Upper lobe of right lung (tissue), 1 donor: ENCODE measurements around the gene CSMD2. TPM values are rescaled to one million over a fixed set of nuclear protein-coding genes. Genes with fewer than 3 reads are reported as not detected.

ENCODE experiments used
- ATAC-seq: fragments of 200-7000 bp; cut with Tn5 transposase; one replicate; pipeline ENCODE4 v1.9.1; 2020; ENCODE audit warnings: mild to moderate bottlenecking, moderate library complexity
- DNase-seq: peaks from one replicate; pipeline ENCODE4 v3.0.0-alpha.2; 2020
- H3K27ac ChIP-seq: fragments of 200-600 bp; one replicate; pipeline ENCODE4 v1.8.0; 2022
- H3K27me3 ChIP-seq: fragments of 200-600 bp; one replicate; pipeline ENCODE4 v1.8.0; 2022; ENCODE audit warnings: mild to moderate bottlenecking
- H3K36me3 ChIP-seq: fragments of 200-600 bp; one replicate; pipeline ENCODE4 v1.8.0; 2022
- H3K4me1 ChIP-seq: fragments of 200-600 bp; one replicate; pipeline ENCODE4 v1.8.0; 2022
- H3K4me3 ChIP-seq: fragments of 200-600 bp; one replicate; pipeline ENCODE4 v1.8.0; 2022; ENCODE audit warnings: mild to moderate bottlenecking
- H3K9me3 ChIP-seq: fragments of 200-600 bp; one replicate; pipeline ENCODE4 v1.8.0; 2022
- CTCF ChIP-seq: fragments of 200-600 bp; IDR thresholded peaks from one replicate; pipeline ENCODE4 v1.8.0; 2022; ENCODE audit warnings: antibody characterized with exemption
- intact Hi-C: fragments of 100-400 bp; cut with DNase I; formaldehyde crosslinking; loops from one replicate; pipeline ENCODE4 v1.11.0; 2022
- total RNA-seq: library from RNA; stranded (reverse); fragmentation: NEBNext Ultra II Directional; extraction: Animal tissue kit (Norgen Biotek cat#: 25700); gene quantifications from one replicate; pipeline ENCODE4 v1.2.1, GENCODE V29; 2021
- donor health status: DM: no; HTN: yes; CAD: no; lungs with severe emphysema.

Gene CSMD2
- total RNA-seq, 1 donor from 2014 or later: 0.67 TPM

GRCh38 chr1:33762962-33763361 lies 402.1 kb downstream of the CSMD2 start:
- DNase-seq (no peak), ATAC-seq (no peak)
- Histone ChIP-seq H3K36me3 (no peaks in the 10 kb centered on the region), H3K4me1 (peaks cover 4% of the 10 kb centered on the region), H3K27me3 (no peaks in the 10 kb centered on the region), H3K9me3 (no peaks in the 10 kb centered on the region), H3K4me3 (no peak overlapping the region), H3K27ac (no peak overlapping the region)
- intact Hi-C loops: no loop called here
- TF ChIP-seq CTCF: no peak

GRCh38 chr1:33762109-33762830 lies 402.8 kb downstream of the CSMD2 start:
- TF ChIP-seq CTCF: no peak
- DNase-seq (no peak), ATAC-seq (no peak)
- H3K4me1 ChIP-seq: peaks cover 4% of the 10 kb centered on the region
- intact Hi-C loops: no loop called here
- no peaks in the 10 kb centered on the region for H3K27me3 ChIP-seq
- no peaks in the 10 kb centered on the region for H3K36me3 ChIP-seq
- no peaks in the 10 kb centered on the region for H3K9me3 ChIP-seq
- no peak overlapping the region for H3K4me3 ChIP-seq
- no peak overlapping the region for H3K27ac ChIP-seq

- no peak for TF ChIP-seq CTCF
- Histone ChIP-seq H3K27me3 (no peaks in the 10 kb centered on the region), H3K4me1 (peaks cover 4% of the 10 kb centered on the region), H3K4me3 (no peak overlapping the region), H3K9me3 (no peaks in the 10 kb centered on the region), H3K27ac (no peak overlapping the region), H3K36me3 (no peaks in the 10 kb centered on the region)
- ATAC-seq (no peak), DNase-seq (no peak)
- intact Hi-C loops: no loop called here
These were observed 406.3 kb downstream of the CSMD2 start for GRCh38 chr1:33758698-33759097.

- H3K27me3 ChIP-seq: no peaks in the 10 kb centered on the region
- H3K36me3 ChIP-seq: no peaks in the 10 kb centered on the region
- no peaks in the 10 kb centered on the region for H3K9me3 ChIP-seq
- H3K27ac ChIP-seq: no peak overlapping the region
- TF ChIP-seq CTCF: no peak
- DNase-seq (no peak), ATAC-seq (no peak)
- H3K4me3 ChIP-seq: no peak overlapping the region
- intact Hi-C loops: no loop called here
- no peaks in the 10 kb centered on the region for H3K4me1 ChIP-seq
These were observed 411.8 kb downstream of the CSMD2 start for GRCh38 chr1:33753087-33753856.

GRCh38 chr1:33745942-33746341 lies 419.1 kb downstream of the CSMD2 start:
- TF ChIP-seq CTCF: no peak
- Histone ChIP-seq H3K9me3 (no peaks in the 10 kb centered on the region), H3K27ac (no peak overlapping the region), H3K4me3 (no peak overlapping the region), H3K27me3 (no peaks in the 10 kb centered on the region), H3K4me1 (no peaks in the 10 kb centered on the region), H3K36me3 (no peaks in the 10 kb centered on the region)
- DNase-seq: no peak
- intact Hi-C loops: no loop called here
- ATAC-seq: no peak
